Activated CD4-positive, alpha-beta T cell treated with anti-CD3 and anti-CD28 coated beads for 4 hours (primary cell): ENCODE measurements around the gene CNR1.
"Not testable (repeated sequence)": the region's sequence is repeated elsewhere in the genome, so short reads cannot be mapped to it uniquely, and the experiment has no call there.

ENCODE experiments used
- DNase-seq, 2 donors: peaks; one replicate each; pipeline ENCODE4 v3.0.0-alpha.2; 2020

The CNR1 gene

GRCh38 chr6:88165844-88166492, at the start of gene CNR1:
CNR1 (minus strand) TSS chr6:88166347; CDS start chr6:88145274, 21,073 bp downstream.
- no peak for DNase-seq

DNA sequence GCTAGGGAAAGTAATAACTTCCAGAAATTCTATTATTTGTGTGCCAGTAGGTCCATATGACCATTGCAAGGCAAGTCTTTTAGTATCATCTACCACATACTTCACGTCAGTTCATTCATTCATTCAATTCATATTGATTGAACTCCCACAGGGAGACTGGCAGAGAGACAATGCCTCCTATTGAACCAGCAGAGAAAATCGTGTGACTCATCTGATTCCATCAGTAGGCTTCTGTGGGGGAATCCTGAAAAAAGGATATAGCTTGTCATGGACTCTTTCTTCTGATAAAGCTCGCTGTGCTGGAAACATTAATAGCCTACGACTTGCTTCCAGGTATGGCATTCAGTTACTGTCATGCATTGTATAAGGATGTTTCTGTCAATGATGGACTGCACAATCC, 45.3 kb upstream of the CNR1 start:
- no peak for DNase-seq

- no peak for DNase-seq
Observed at GRCh38 chr6:88209301-88209700, 43.2 kb upstream of the CNR1 start.

- DNase-seq, result no peak
Observed at GRCh38 chr6:88208726-88209125, 42.6 kb upstream of the CNR1 start.

GRCh38 chr6:88201734-88202133, 35.6 kb upstream of the CNR1 start:
- not testable (repeated sequence) for DNase-seq

GRCh38 chr6:88184921-88185320, 18.8 kb upstream of the CNR1 start:
- no peak for DNase-seq

DNA sequence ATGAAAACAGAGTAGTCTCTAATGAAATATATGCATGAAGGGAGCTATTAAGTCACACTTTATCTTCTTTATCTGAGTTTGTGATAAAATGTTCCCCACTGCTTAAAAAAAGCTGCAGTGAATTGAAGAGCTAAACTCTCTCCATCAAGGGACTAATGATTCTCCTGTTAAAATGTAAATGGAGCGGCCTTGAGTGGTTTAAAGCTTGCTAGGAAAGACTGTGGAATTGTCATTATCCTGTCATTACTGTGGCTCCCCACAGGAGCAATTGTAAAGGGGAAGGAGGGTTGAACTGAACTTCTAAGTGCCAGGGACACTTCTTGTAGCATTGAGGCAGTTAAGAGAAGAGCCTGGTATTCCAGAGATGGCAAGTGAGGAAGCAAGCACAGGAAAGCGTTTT, 17.3 kb upstream of the CNR1 start:
- no peak for DNase-seq

GRCh38 chr6:88179692-88180091, 13.5 kb upstream of the CNR1 start:
- no peak for DNase-seq

DNA sequence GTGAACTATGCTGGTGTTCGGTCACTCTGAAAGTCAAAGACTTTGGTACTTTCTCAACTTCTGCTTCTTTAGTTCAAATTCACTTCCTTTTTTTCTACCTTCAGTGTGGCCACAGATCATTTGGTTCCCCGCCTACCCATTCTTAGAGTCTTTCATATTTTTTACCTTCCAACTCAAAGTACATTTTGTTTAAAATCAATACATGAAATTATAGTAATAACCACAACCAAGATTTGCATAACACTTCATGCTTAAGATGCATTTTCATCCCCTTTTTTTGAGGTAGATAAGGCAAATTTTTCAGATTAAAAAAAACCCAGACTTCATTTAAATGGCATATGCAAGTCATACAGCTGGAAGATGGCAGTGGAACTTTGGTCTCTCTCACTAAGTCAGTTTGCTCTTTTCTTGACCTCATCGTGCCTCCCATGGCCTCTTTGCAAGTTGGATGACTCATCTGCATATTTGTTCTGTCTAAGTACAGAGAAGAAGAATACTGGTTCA, 11.9 kb upstream of the CNR1 start:
- no peak for DNase-seq

- no peak for DNase-seq
Observed at GRCh38 chr6:88174906-88175305, 8.8 kb upstream of the CNR1 start.

- no peak for DNase-seq
Observed at GRCh38 chr6:88171312-88171711, 5.2 kb upstream of the CNR1 start.

DNA sequence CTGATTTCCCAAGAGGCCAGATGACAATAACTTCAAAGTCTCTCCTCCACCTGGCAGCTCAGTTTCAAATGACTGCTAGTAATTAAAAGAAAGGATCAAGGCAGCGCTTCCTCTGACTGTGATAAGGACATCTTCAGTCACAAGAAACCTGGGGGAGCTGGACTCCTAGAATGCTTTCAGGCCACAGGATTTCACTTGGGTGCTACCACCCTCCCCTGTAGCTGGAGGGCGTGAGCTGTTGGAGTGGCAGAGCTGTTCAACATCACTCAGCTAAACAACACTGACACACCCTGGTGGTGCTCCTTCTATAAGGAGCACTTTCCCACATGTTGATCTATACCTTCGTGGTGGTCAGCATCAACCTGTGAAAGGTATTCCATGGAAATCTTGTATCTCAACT, 2.2 kb upstream of the CNR1 start:
- no peak for DNase-seq

DNA sequence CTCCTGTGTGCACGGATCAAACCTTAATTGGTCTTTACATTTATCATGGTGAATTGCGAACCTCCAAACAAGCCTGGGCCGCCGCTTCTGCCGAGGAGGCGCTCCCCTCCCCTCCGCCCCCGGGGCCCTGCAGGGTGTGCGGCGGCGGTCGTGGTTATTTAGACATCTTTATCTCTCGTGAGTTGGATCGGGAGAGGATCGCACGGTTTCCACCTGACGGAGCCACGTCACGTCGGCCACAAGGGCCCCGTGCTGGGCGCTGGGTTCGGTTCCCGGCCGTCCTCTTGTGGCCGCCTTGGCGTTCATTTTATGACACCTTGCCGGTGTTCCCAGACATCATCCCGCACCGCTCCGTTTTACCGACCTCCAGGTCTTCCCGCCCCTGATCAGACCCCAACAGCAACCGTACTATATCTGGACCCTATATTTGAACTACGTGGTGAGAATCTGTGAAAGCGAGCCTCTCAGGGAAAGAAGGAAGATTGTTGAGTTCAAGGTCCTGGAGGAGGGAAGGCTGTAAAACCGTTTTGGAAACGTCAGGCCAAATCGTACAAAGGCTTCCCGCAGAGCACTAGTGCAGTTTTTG, 1.3 kb upstream of the CNR1 start:
- no peak for DNase-seq

DNA sequence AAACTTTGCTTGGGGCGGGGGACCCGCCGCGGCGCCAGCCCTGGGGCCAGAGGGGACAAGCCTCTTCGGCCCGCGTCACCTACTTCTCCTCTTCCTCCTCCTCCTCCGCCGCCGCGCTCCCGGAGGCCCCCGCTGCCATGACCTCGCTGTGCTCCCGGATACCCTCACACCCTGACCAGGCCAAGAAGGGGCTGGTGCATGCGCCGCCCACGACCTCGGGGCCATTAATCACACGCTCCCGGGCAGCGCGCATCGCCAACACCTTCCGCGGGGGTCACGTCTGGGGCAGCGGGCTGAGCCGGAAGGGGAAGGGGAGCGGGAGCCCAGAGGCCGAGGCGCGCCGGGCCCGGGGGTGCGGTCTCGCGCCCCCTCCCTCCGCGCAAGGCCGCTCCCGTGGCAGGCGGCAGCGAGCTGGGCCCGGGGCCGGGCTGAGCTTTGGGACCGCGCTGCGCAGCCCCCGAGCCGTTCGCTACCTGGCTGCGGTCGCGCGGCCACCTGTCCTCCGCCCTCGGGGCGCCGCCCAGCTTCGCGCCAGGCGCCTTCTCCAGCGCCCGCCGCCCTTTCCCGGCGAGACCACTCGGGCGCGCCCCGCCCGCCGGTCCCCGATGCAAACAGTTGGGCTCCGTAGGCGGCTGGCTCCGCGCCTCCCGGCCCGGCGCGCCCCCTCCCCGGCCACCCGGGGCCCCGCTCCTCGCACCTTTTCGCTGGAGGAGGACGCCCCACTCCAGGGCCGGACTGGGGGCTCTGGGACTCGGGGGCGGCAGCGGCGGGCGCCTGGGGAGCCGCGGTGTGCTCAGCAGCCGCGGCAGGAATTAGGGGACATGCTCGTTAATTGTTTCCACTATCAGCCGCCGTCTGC, 575 bp upstream of the CNR1 start:
- DNase-seq, result no peak

GRCh38 chr6:88165087-88165843, 882 bp downstream of the CNR1 start:
- no peak for DNase-seq

DNA sequence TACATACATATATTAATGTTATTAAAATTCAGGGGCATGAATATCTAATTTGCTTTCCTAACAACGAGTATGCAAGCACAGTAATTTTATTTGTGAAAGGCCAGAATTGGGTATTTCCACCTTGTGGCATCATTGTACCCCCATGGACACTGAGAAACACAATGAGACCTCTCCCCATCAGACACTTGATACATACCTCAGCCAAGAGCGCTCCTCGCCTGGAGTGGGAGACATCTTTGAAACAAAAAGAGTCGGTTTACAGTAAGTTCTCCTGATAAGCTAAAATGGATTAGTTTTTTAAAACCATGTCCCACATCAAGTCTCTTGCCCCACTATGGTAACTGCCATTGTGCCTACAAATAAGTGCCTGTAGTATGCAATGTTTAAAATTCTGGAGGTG, 2.1 kb downstream of the CNR1 start:
- no peak for DNase-seq

DNA sequence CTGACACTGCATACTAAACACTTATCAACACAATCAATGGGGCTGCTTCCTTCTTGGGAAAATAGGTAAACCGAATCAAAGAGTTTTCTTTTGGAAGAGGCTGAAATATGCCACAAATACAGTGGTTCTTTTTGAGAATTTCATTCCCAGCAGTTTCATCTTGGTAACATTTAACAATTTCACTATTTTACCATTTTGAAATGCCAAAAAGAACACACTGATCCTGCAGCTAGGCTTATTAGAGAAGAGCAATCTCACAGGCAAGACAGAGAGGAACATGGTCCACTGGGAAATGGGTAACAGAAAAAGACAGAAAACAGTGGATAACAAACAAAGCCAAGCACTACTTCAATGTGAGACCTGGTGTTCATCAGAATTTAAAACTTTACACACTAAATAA, 2.5 kb downstream of the CNR1 start:
- DNase-seq, result no peak

DNA sequence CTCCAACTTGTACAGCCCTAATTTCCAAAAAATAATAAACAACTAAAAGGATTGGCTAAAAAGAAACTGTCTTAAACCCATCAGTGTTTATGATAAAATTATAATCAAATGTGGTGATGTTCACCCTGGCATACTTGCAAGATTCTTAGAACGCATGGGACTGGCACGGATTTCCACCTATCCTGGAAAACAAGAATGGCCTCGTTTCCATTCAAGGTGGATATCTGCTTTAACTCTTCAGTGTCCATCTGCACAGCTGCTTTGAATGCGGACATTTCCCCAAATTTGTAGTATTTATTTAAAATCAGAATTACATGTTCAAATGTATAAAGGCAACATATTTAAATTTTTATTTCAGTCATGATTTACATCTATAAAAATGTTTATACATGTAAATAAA, 4.2 kb downstream of the CNR1 start:
- DNase-seq, result no peak

- no peak for DNase-seq
Observed at GRCh38 chr6:88157106-88157505, 9.0 kb downstream of the CNR1 start.

DNA sequence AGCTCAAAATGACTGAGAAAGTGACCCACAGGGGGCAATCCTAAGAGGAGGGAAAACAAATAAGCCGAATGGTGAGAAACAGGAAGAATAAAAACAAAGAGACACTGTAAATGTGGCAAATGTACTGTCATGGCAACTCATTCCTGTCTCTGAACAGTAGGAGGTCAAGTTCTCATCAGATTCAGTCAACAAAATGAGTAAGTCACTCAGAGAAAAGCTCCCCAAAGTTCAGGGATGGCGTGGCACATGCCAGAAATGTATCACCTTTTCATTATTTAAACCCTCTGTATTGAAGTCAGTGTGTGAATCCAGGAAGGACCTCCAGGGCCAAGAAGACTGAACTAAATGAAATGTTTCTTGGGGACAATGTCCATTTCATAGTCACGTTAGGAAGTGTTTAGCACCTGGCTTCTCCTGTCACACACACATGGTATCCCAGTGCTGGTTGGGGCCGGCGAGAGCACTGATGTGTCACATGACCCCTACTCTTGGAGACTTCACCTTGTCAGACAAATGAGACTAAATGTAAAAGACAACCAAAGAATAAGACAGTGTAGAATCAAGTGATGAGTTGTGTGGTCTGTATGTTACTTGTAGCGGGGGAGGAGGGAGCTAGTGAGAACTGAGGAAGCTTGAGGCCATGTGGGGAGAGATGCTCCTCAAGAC, 20.7 kb downstream of the CNR1 start:
- no peak for DNase-seq

DNA sequence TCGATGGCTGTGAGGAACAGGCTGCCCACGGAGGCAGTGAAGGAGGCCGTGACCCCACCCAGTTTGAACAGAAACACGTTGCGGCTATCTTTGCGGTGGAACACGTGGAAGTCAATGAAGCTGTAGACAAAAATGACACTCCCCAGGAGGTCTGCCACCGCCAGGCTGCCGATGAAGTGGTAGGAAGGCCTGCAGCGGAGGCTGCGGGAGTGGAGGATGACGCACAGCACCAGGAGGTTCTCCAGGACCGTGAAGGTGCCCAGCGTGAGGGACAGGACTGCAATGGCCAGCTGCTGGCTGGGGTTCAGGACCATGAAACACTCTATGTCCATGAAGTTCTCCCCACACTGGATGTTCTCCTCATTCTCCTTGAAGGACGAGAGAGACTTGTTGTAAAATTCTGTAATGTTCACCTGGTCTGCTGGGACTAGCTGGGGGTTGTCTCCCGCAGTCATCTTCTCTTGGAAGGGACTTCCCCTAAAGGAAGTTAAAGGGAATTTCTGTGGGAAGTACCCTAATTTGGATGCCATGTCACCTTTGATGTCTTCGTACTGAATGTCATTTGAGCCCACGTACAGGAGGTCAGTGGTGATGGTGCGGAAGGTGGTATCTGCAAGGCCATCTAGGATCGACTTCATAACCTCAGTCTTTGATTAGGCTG, 21.4 kb downstream of the CNR1 start:
- DNase-seq, result no peak
